HG03196 (cell line): Measurements from ENCODE around the gene AGAP6.
"Not testable (repeated sequence)": the region's sequence is repeated elsewhere in the genome, so short reads cannot be mapped to it uniquely, and the experiment has no call there.

ENCODE experiments used
- ATAC-seq: cut with Tn5 transposase; IDR thresholded peaks from one replicate; pipeline ENCODE4 v1.9.1; 2021; ENCODE audit not compliant: unreplicated experiment

Gene AGAP6

DNA sequence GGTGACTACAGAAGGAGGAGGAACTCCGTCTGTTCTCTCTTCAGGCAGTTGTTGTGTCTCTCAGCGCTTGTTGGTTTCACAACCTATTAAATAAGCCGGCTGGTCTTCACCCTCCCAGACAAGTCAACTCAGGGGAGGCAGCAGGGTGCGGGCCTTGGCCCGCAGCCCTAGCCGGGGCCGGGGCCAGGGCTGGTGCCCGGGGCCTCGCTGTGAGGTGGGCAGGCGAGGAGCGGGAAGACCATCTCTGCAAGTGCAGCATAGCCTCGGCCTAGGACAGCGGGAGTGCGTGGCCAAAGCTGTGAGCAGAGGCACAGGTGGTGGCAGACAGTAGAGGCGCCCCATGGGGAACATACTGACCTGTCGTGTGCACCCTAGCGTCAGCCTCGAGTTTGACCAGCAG lies at the start of gene AGAP6:
AGAP6 (plus strand) TSS at position 31 of the 400 bp plus-strand sequence; CDS start at position 341, 310 bp downstream.
- ATAC-seq: not testable (repeated sequence)

GRCh38 chr10:49941447-49942338 lies 46.5 kb upstream of the AGAP6 start, which contains the start of the genes PARG and TIMM23B:
Gene PARG (minus strand): TSS chr10:49942027. CDS start chr10:49941725, 302 bp downstream.
Gene TIMM23B (plus strand): TSS chr10:49942053. CDS start chr10:49942195, 142 bp downstream.
- ATAC-seq: peak; percentile 72

DNA sequence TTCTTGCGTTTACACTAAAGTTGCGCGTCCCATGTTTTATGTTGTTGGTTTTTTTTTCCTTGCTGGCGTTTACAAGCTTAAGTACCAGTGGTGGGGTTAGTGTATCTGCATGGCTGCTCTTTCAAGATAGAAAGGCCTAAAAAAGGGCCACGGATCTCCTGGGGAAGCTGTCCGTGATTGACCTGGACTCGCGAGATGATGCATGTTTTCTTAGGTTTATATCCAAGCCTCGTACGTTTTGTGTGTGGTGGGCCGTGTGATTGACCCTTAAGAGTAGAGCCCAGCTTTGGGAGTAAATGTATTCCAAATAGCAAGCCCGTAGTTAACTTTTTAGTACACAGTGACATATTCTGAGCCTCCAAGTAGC lies 45.9 kb upstream of the AGAP6 start:
- peak; percentile 11 for ATAC-seq

DNA sequence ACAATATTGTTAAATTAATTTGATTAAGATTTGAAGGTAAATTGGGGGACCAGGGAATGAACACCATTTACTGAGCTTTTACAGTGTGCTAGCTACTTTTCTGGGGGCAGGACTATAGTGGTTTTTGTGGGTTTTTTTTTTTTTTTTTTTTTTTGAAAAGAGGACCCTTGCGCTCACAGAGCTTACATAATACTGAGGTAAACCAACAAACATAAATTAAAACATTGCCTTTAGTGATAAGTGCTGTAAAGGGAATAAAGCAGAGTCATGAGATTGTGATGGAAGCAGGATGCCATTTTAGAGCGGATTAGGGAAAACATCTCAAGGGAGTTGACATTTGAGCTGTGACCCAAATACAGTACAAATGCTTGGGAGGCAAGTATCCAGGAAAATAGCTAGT lies 44.6 kb upstream of the AGAP6 start:
- ATAC-seq: not testable (repeated sequence)

GRCh38 chr10:49948142-49948541 lies 40.1 kb upstream of the AGAP6 start:
- ATAC-seq: peak; percentile 50

DNA sequence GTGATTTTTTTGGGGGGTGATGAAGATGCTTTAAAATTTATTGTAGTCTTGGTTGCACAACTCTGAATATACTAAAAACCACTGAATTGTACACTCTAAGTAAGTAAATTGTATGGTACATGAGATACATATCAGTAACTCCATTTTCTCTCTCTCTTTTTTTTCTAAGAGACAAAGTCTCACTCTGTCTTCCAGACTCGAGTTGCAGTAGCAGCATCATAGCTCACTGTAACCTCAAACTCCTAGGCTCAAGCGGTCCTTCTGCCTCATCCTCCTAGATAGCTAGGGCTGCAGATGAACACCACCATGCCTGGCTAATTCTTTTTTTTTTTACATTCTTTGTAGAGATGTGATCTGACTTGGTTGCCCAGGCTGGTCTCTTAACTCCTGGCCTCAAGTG lies 39.5 kb upstream of the AGAP6 start:
- not testable (repeated sequence) for ATAC-seq

DNA sequence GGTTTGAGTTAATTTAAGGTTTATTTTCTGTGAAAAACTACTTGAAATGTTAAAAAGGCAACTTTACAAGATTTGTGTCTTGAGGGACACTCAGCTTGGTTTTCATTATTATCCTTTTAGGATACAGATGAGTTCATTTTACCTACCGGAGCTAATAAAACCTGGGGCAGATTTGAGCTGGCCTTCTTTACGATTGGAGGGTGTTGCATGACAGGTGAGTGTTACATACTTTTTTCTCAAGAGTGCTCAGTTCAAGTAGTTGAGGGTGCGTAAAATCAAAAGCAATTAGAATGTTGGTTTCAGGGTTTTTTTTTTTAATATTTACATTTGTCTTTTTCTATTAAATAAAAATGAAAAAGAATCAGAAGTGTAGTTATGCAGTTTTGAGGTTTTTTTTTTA lies 36.2 kb upstream of the AGAP6 start:
- not testable (repeated sequence) for ATAC-seq

DNA sequence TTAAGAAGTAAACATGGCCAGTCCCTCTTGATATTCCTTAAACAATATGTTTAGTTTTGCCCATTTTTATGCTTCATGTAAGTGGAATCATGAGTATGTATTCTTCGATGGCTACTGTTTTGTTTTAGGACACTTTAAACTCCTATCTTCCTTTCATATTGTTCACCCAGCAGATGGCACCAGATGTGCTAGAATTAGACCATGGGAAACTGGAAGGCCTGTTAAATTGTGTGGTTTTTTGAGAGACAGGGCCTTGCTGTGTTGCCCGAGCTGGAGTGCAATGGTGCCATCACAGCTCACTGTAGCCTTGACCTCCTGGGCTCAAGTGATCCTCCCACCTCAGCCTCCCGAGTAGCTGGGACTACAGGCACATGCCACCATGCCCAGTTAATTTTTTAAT lies 35.1 kb upstream of the AGAP6 start:
- not testable (repeated sequence) for ATAC-seq

GRCh38 chr10:49970331-49970857 lies 17.8 kb upstream of the AGAP6 start:
- ATAC-seq: not testable (repeated sequence)

- ATAC-seq: not testable (repeated sequence)
These were observed 16.7 kb upstream of the AGAP6 start for GRCh38 chr10:49971466-49971865.

- not testable (repeated sequence) for ATAC-seq
These were observed 16.1 kb upstream of the AGAP6 start for GRCh38 chr10:49972094-49972493.

DNA sequence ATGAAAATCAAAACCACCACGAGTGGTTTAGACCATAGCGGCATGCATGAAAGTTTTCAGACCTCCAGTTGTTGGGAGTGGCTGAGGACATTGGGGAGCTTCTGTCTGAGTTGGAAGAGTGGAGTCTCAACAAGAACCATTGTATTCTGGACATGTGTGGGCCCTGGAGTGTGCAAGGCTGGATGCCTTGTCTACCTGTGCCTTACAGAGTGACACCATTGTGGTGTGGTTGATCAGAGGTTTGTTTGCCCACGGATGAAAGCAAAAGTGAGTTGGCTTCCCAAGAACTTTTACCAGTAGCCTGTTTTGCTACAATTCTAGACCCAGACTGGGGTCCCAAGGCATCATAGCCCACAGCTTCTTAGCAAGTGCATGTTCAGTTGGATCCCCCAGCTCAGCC lies 10.4 kb upstream of the AGAP6 start:
- not testable (repeated sequence) for ATAC-seq

DNA sequence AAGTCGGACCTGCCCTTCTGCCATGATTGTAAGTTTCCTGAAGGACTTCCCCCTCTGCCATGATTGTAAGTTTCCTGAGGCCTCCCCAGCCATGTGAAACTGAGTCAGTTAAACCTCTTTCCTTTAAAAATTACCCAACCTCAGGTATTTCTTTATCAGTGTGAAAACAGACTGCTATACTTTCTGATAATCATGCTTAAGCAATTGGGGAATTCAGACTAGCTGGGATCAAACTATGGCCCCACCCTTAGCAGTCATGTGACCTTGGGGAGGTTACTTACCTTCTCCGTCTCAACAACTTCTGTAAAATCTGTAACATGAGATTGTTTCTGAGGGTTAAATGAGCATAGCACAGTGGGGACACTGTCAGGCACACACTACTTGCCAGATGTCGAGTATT lies 999 bp upstream of the AGAP6 start:
- ATAC-seq: not testable (repeated sequence)

DNA sequence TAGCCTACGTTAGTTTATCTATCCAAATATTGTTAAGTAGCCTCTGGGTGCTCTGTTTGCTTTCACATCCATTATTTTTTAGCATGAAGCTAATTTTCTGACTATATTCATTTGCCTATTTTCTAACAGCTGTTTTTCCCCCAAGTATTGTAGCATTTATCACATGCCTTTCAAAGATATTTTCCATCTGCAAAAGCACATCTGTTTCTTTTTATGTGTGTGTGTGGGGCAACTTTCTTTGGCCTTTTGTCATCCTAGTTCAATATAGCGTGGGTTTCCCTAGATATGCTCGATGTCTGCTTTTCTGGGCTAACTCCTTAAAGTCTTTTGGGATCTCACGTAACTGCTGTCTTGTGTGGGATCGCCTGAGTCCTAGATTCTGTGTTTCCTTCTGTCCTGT lies 7.1 kb downstream of the AGAP6 start:
- not testable (repeated sequence) for ATAC-seq

DNA sequence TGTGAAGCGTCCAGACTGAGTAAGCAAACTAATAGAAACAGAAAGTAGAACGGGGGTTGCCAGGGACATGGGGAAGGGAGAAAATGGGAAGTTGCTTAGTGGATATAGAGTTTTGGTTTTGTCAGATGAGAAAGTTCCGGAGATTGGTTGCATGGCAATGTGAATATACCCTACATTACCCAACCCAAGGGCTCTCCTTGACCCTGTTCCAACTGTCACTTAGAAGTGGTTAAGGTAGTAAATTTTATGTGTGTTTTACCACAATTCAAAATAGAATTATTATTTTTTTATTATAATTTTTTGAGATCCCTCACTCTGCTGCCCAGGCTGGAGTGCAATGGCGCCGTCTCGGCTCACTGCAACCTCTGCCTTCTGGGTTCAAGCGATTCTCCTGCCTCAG lies 25.8 kb downstream of the AGAP6 start:
- not testable (repeated sequence) for ATAC-seq

GRCh38 chr10:50015596-50016220 lies 27.5 kb downstream of the AGAP6 start:
- ATAC-seq: not testable (repeated sequence)

DNA sequence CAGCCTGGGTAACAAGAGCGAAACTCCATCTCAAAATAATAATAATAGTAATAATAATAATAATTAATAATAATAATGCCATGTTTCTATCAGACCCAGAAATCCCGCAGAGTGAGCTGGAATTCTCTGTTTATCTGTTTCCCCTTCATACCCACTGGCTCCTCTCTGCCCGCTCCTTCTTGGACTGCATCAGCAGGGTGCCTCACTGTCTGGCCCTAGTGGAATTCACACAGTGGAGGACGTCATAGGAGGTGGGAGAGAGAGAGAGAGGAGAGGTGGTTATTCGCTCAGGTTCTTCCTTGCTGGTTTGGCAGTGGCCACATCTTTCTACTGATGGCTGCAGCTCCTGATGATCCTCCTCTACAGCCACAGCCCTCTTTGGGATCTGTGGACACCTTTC lies 28.7 kb downstream of the AGAP6 start:
- not testable (repeated sequence) for ATAC-seq

DNA sequence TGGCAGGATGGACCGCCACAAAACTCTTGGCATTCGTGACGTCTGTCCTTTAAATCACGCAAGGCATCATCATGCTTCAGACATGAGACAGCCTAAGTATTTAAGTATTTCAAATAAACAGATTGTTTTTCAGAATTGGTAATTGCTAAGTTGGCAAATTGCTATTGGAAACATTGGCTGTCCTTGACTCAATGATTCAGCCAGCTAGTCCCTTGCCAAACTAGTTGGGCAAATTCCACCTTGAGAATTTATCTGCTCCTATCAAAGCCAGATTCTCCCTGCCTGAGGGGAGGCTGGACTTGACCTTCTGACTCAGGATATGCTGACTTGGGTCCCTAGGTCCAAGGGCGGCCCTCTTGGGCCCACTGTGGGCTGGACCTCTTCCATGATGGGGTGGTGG lies 29.4 kb downstream of the AGAP6 start:
- not testable (repeated sequence) for ATAC-seq

- not testable (repeated sequence) for ATAC-seq
These were observed 31.1 kb downstream of the AGAP6 start for GRCh38 chr10:50019279-50019678.

DNA sequence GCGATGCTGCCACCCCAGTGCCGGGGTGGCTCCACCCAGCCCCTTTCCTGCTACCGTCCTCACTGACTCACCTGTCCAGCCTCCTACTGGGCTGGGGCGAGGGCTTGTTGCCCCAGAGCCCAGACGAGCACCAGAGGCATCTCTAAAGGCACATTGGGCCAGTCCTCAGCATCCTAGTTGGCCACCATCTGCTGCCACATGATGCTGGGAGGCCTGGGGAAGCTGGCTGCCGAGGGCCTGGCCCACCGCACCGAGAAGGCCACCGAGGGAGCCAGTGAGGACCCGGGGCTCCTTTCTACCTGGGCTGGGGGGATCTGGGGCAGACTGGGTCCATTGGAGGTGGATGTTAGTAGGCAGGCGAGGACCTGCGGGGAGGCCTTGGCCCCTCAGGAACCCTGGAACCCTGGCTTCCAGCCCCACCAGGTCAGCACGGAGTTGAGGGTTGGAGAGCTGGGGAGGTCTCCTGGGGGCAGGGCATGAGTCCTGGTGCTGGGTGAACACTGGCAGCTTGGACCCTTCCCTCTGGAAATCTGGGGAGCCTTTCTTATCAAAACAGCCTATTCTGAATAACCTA lies 32.3 kb downstream of the AGAP6 start:
- ATAC-seq: not testable (repeated sequence)

DNA sequence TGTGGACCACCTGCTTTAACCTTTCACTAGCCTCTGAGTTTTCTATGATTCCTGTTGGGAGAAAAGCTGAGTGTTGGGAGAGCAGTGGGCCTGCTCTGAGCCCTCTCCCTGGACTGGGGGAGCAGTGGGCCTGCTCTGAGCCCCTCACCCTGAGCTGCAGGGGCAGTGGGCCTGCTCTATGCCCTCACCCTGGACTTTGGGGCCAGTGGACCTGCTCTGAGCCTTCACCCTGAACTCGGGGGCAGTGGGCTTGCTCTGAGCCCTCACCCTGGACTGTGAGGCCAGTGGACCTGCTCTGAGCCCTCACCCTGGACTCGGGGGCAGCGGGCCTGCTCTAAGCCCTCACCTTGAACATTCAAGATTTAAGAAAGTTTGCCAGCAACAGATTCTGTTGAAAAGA lies 33.4 kb downstream of the AGAP6 start:
- ATAC-seq: no peak
